Mesothelial cell of epicardium (in vitro differentiated cells): Measurements from ENCODE around the gene BAZ2B. TPM values are rescaled to one million over a fixed set of nuclear protein-coding genes. Genes with fewer than 3 reads are reported as not detected.

Experiments used
- DNase-seq, 2 experiments: peaks; one replicate each; pipeline ENCODE4 v3.0.0; 2021; ENCODE audit warnings: low spot score in 2 of 2; ENCODE audit not compliant: unreplicated experiment in 2 of 2
- H3K27ac Mint-ChIP-seq: 2 replicates; pipeline ENCODE4 v1.8.0; 2021; ENCODE audit warnings: mixed read lengths
- H3K27me3 Mint-ChIP-seq: 2 replicates; pipeline ENCODE4 v1.8.0; 2021; ENCODE audit warnings: low read depth, mixed read lengths
- H3K36me3 Mint-ChIP-seq: 2 replicates; pipeline ENCODE4 v1.8.0; 2021; ENCODE audit warnings: mixed read lengths
- H3K4me1 Mint-ChIP-seq: 2 replicates; pipeline ENCODE4 v1.8.0; 2021; ENCODE audit warnings: mixed read lengths
- H3K4me3 Mint-ChIP-seq: 2 replicates; pipeline ENCODE4 v1.8.0; 2021; ENCODE audit warnings: mild to moderate bottlenecking, moderate library complexity, mixed read lengths
- H3K9me3 Mint-ChIP-seq: 2 replicates; pipeline ENCODE4 v1.8.0; 2021; ENCODE audit warnings: mixed read lengths
- total RNA-seq: library from RNA; stranded (reverse); gene quantifications from 3 replicates; pipeline ENCODE4 v1.2.1, GENCODE V29; 2021
- TF ChIP-seq, protein P1 (sequence below): fragments of 200-600 bp; sonication (generic); IDR thresholded peaks from one replicate; pipeline ENCODE4 v1.5.0; 2021; ENCODE audit warnings: antibody characterized with exemption; ENCODE audit not compliant: unreplicated experiment

Gene BAZ2B
- total RNA-seq, 1 donor from 2014 or later: 141 TPM

DNA sequence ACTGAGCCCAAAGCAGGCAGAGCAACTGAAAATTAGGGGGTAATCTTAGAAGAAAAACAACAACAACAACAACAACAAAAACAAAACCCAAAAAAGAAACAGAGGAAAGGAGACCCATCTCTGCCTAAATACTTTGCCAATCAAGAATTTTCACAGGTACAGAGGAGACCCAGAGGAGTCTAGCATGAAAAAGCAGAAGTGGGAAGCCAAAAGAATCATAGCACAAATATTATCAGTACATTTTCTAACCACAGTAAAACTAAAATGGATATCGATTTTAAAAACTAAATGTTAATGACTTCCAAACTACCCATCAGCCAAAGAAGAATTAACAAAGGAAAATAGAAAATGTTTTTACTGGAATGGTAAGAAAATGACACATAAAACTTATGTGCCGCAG, 148.1 kb downstream of the BAZ2B start:
- Mint-ChIP-seq H3K36me3 (peaks cover 48% of the 10 kb centered on the region), H3K4me1 (peaks cover 10% of the 10 kb centered on the region), H3K27ac (no peak overlapping the region), H3K4me3 (no peak overlapping the region), H3K27me3 (no peaks in the 10 kb centered on the region), H3K9me3 (peaks cover 15% of the 10 kb centered on the region)
- no peak for DNase-seq
- TF ChIP-seq, protein P1, sequence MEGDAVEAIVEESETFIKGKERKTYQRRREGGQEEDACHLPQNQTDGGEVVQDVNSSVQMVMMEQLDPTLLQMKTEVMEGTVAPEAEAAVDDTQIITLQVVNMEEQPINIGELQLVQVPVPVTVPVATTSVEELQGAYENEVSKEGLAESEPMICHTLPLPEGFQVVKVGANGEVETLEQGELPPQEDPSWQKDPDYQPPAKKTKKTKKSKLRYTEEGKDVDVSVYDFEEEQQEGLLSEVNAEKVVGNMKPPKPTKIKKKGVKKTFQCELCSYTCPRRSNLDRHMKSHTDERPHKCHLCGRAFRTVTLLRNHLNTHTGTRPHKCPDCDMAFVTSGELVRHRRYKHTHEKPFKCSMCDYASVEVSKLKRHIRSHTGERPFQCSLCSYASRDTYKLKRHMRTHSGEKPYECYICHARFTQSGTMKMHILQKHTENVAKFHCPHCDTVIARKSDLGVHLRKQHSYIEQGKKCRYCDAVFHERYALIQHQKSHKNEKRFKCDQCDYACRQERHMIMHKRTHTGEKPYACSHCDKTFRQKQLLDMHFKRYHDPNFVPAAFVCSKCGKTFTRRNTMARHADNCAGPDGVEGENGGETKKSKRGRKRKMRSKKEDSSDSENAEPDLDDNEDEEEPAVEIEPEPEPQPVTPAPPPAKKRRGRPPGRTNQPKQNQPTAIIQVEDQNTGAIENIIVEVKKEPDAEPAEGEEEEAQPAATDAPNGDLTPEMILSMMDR: no peak

DNA sequence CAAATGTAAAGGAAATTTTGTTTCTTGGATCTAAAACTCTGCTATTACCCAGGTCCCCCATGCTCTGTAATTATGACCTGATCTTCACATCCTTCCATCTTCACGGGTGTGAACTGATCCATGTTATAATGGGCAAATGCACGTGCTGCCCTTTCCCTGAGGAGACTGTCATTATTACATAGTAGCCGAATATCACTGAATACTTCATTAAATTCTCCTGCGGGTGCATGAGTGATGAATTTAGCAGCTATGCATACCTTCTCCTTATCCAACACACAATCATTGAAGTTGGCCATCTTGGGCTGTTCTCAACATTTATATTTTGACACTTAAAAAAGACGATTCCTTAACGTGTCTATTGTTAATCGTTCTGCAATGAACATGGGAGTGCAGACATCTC, 153.4 kb downstream of the BAZ2B start:
- Mint-ChIP-seq H3K4me3 (no peak overlapping the region), H3K27ac (no peak overlapping the region), H3K27me3 (no peaks in the 10 kb centered on the region), H3K36me3 (peaks cover 34% of the 10 kb centered on the region), H3K9me3 (peaks cover 9% of the 10 kb centered on the region), H3K4me1 (peaks cover 3% of the 10 kb centered on the region)
- no peak for DNase-seq
- TF ChIP-seq, protein P1: no peak

DNA sequence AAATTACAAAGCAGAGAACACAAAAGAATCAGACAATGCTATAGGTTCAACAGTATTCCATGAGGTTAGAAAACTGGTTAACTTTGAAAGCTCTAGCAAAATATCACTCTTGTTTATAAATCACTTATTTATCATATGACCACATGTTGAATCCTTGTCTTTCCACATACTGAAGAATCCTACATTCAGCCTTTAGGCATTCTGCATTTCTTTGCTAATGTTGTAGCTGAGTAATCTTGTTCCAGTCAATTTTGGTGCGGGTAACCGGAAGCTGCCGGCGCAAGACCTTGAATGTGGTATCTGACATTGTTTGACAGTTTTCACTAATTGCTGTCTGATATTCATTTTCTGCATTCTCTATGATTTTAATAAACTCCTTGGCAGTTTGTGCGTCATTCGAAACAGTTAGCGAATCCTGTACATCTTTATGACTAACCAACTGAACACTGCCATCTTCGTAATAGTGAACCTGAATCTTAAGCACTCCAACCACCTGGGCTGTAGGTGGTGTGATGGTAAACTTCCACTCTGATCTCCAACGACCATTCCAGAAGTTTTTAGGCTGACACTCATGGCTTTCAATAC, 154.1 kb downstream of the BAZ2B start:
- H3K36me3 Mint-ChIP-seq: peaks cover 28% of the 10 kb centered on the region
- TF ChIP-seq, protein P1: no peak
- peaks cover 4% of the 10 kb centered on the region for H3K9me3 Mint-ChIP-seq
- peaks cover 7% of the 10 kb centered on the region for H3K4me1 Mint-ChIP-seq
- DNase-seq: no peak
- H3K4me3 Mint-ChIP-seq: no peak overlapping the region
- no peaks in the 10 kb centered on the region for H3K27me3 Mint-ChIP-seq
- H3K27ac Mint-ChIP-seq: no peak overlapping the region

DNA sequence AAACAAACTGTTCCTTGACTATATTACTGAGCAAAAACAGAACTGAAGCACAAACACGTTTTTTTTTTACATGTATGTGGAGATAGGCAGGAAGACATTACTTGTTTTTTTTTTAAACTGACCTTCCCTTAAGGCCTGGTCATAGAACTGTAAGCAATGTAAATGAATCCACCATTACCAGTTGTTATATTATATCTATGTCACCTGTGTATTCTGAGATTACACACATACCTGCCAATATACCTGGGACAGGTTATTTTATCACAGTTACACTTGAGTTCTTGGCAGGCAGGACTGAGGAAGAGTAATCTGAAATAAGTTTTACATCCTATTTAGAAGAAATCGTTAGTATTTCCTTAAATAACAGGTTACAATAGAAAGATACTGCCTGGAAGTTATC, 155.3 kb downstream of the BAZ2B start:
- Mint-ChIP-seq H3K4me3 (no peak overlapping the region), H3K9me3 (peaks cover 4% of the 10 kb centered on the region), H3K27me3 (no peaks in the 10 kb centered on the region), H3K27ac (peak overlapping the region; percentile 5), H3K36me3 (peaks cover 22% of the 10 kb centered on the region), H3K4me1 (peaks cover 9% of the 10 kb centered on the region)
- DNase-seq: no peak
- TF ChIP-seq, protein P1: no peak

DNA sequence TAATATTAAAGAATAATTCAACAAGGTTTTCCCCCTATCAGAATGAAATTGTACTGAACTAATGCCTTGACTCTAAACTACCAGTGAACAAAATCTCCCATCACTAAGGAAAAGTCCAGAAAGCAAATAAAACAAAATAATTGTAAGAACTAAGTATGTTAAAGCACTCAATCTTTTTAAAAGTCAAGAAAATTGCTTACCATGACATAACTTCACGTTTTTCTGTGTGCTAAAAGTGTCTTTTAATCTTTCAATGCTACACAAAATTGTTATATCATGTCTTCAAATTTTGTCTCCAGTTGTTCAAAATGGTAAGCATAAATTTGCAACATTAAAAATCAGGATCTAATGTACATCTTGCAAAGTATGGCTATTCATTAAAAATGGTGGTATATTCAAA, 156.1 kb downstream of the BAZ2B start:
- Mint-ChIP-seq H3K4me3 (no peak overlapping the region), H3K27me3 (no peaks in the 10 kb centered on the region), H3K9me3 (peaks cover 4% of the 10 kb centered on the region)

More for the DNA sequence above, 156.1 kb downstream of the BAZ2B start:
- peaks cover 11% of the 10 kb centered on the region for H3K4me1 Mint-ChIP-seq
- DNase-seq: no peak
- H3K27ac Mint-ChIP-seq: no peak overlapping the region
- TF ChIP-seq, protein P1: no peak
- H3K36me3 Mint-ChIP-seq: peaks cover 20% of the 10 kb centered on the region
